Endothelial cell of umbilical vein (primary cell): ENCODE data around the gene TOP3A. TPM values are rescaled to one million over a fixed set of nuclear protein-coding genes. Genes with fewer than 3 reads are reported as not detected.

ENCODE experiments used
- BruUV-seq: library from RNA; stranded (reverse); fragments of 400-500 nt; replicated peaks from 2 replicates; lab custom pipeline; 2021; lab: Mats Ljungman, UMichigan
- CTCF ChIA-PET: fragments of 300-600, 350-600 bp; sonication (Branson Sonifier 250); formaldehyde crosslinking; loops from one replicate; lab custom pipeline; 2021; ENCODE audit warnings: antibody characterized with exemption, inconsistent platforms; lab: Charles Lee
- POLR2A ChIA-PET: fragments of 300-600, 350-600 bp; sonication (Branson Sonifier 250); formaldehyde crosslinking; loops from one replicate; lab custom pipeline; 2021; ENCODE audit warnings: antibody characterized with exemption, inconsistent platforms; lab: Charles Lee
- DNase-seq: peaks from one replicate; pipeline ENCODE4 v3.0.0-alpha.2; 2011; ENCODE audit warnings: low read depth, low spot score
- FAIRE-seq: peaks from 2 replicates; lab custom pipeline; 2011; peaks lifted over from hg19 to GRCh38; lab: Jason Lieb, UNC
- H2AFZ ChIP-seq: 2 replicates; pipeline ENCODE4 v1.6.0; 2012; ENCODE audit warnings: low read depth, low read length, control low read depth, inconsistent platforms
- H3K27ac ChIP-seq: 2 replicates; pipeline ENCODE4 v1.5.1; 2011; ENCODE audit warnings: low read depth, mild to moderate bottlenecking, control low read depth, low read length, moderate library complexity; ENCODE audit not compliant: insufficient read depth
- H3K27me3 ChIP-seq, 2 experiments: 2 replicates each; pipeline versions ENCODE4 v1.6.0 to v1.6.1; 2011; ENCODE audit warnings: low read length in 2 of 2, mixed read lengths in 1 of 2; ENCODE audit not compliant: control insufficient read depth in 2 of 2, insufficient read depth in 2 of 2
- H3K36me3 ChIP-seq, 2 experiments: 2 replicates in 1 of 2; 3 replicates in 1 of 2; pipeline ENCODE4 v1.5.1; 2011; ENCODE audit warnings: low read length in 2 of 2, mild to moderate bottlenecking in 1 of 2, moderate library complexity in 1 of 2; ENCODE audit not compliant: control insufficient read depth in 2 of 2, insufficient read depth in 2 of 2; ENCODE audit errors: extremely low read depth in 1 of 2
- H3K4me1 ChIP-seq: 3 replicates; pipeline ENCODE4 v1.5.1; 2011; ENCODE audit warnings: mild to moderate bottlenecking, low read length; ENCODE audit not compliant: control insufficient read depth, insufficient read depth; ENCODE audit errors: extremely low read depth
- H3K4me2 ChIP-seq: 2 replicates; pipeline ENCODE4 v1.6.1; 2011; ENCODE audit warnings: low read length, control low read depth, mixed read lengths; ENCODE audit not compliant: insufficient read depth
- H3K4me3 ChIP-seq, 3 experiments: fragments of 200-600 bp in 1 of 3; sonication (generic), shearing (Covaris generic) in 1 of 3; replicated peaks in 1 of 3; 2 replicates each; pipeline ENCODE4 v1.5.1; 2011 to 2016; ENCODE audit warnings: control low read depth in 3 of 3, low read length in 3 of 3, mild to moderate bottlenecking in 2 of 3, inconsistent platforms in 1 of 3, low read depth in 1 of 3, moderate library complexity in 1 of 3; ENCODE audit not compliant: insufficient read depth in 1 of 3
- H3K79me2 ChIP-seq: 2 replicates; pipeline ENCODE4 v1.6.0; 2012; ENCODE audit warnings: low read length, inconsistent platforms; ENCODE audit not compliant: control insufficient read depth, insufficient read depth
- H3K9ac ChIP-seq: replicated peaks from 2 replicates; pipeline ENCODE3; 2011; ENCODE audit warnings: low read length, control low read depth; ENCODE audit not compliant: insufficient read depth; ENCODE audit errors: extremely low read depth
- H3K9me1 ChIP-seq: replicated peaks from 3 replicates; pipeline ENCODE4 v1.6.0; 2011; ENCODE audit warnings: mild to moderate bottlenecking, low read length; ENCODE audit not compliant: control insufficient read depth, insufficient read depth; ENCODE audit errors: extremely low read depth
- H3K9me3 ChIP-seq: replicated peaks from 2 replicates; pipeline ENCODE4 v1.5.1; 2012; ENCODE audit warnings: low read length, inconsistent platforms; ENCODE audit not compliant: control insufficient read depth, insufficient read depth
- H4K20me1 ChIP-seq: replicated peaks from 2 replicates; pipeline ENCODE3; 2011; ENCODE audit warnings: mild to moderate bottlenecking, low read length; ENCODE audit not compliant: control insufficient read depth, insufficient read depth; ENCODE audit errors: extremely low read depth
- JUN ChIP-seq: IDR thresholded peaks from 2 replicates; pipeline ENCODE4 v1.6.1; 2011; ENCODE audit warnings: borderline replicate concordance, low read depth; ENCODE audit not compliant: insufficient read length, insufficient read depth
- MYC ChIP-seq: IDR thresholded peaks from one replicate; pipeline ENCODE4 v1.6.1; 2011; ENCODE audit warnings: mild to moderate bottlenecking, low read depth, low read length
- POLR2AphosphoS5 ChIP-seq: IDR thresholded peaks from 2 replicates; pipeline ENCODE4 v1.6.1; 2012; ENCODE audit warnings: low read depth, mild to moderate bottlenecking, control low read depth, low read length, moderate library complexity; ENCODE audit not compliant: insufficient read depth
- dilution Hi-C: fragments of 300-500 bp; cut with MboI; formaldehyde crosslinking; loops from one replicate; pipeline ENCODE4 v1.15.0; 2019; ENCODE audit warnings: low sequenced_read_pairs; ENCODE audit not compliant: extremely low pct_ligation_motif_present
- intact Hi-C: fragments of 100-400 bp; cut with micrococcal nuclease; formaldehyde crosslinking; loops from one replicate; pipeline ENCODE4 v1.10.0; 2022
- polyA plus RNA-seq, 4 experiments: library from polyadenylated mRNA; depleted of rRNA in 3 of 4; stranded (reverse) in 3 of 4; unstranded in 1 of 4; fragments of >200 nt; gene quantifications; 2 replicates each; pipeline versions ENCODE4 v1.2.1 to v1.2.3, GENCODE V29; 2011 to 2012; ENCODE audit warnings: missing spikeins in 1 of 4
- total RNA-seq: library from RNA; stranded (reverse); gene quantifications from 2 replicates; pipeline ENCODE4 v1.2.3, GENCODE V29; 2021
- TF ChIP-seq, protein P1 (sequence below), 2 donors: IDR thresholded peaks; 1 replicate in 1 of 2; 2 replicates in 1 of 2; pipeline ENCODE4 v1.5.1; 2011; ENCODE audit warnings: low read length in 2 of 2, mild to moderate bottlenecking in 2 of 2, moderate library complexity in 2 of 2, control low read depth in 1 of 2, inconsistent platforms in 1 of 2, low read depth in 1 of 2; ENCODE audit not compliant: insufficient read depth in 1 of 2; ENCODE audit errors: extremely low read depth in 1 of 2
- TF ChIP-seq, protein P2 (sequence below): IDR thresholded peaks from 2 replicates; pipeline ENCODE4 v1.6.1; 2011; ENCODE audit not compliant: insufficient read depth, insufficient read length

The TOP3A gene
- total and polyA plus RNA-seq, 2 donors (not counting 3 experiments of a cell fraction or from before 2014, with no cell fraction given) = 20.4 to 53.1 TPM

DNA sequence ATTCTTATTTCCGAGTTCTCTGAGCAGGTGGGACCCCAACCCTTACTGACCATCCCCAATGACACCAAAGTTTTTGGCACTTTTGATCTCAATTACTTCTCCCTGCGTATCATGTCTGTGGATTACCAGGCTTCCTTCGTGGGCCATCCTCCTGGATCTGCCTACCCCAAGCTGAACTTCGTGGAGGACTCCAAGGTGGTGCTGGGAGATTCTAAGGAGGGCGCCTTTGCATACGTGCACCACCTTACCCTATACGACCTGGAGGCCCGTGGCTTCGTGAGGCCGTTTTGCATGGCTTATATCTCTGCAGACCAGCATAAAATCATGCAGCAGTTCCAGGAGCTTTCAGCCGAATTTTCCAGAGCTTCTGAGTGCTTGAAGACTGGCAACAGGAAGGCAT is 1.2 kb upstream of the TOP3A start:
- no peaks in the 10 kb centered on the region for H4K20me1 ChIP-seq
- H3K9me1 ChIP-seq = no peaks in the 10 kb centered on the region
- H3K4me1 ChIP-seq = peaks cover 26% of the 10 kb centered on the region
- peak overlapping the region; percentile 26 to 80 (median 72) for H3K4me3 ChIP-seq
- CTCF ChIA-PET = no interaction called here
- peak overlapping the region; percentile 83 for H3K27ac ChIP-seq
- intact Hi-C loops (loop anchor here (1.0 to 2.0 kb wide), 4 partner anchors 15 to 91 kb away; partner anchors contain the start of genes LLGL1 and MIEF2), dilution Hi-C loops (no loop called here)
- FAIRE-seq (no peak), DNase-seq (no peak)
- POLR2A ChIA-PET = no interaction called here
- H3K4me2 ChIP-seq = peak overlapping the region; percentile 86
- H3K9me3 ChIP-seq = no peaks in the 10 kb centered on the region
- no TSS peak for BruUV-seq
- peak overlapping the region; percentile 95 for H3K9ac ChIP-seq
- H3K79me2 ChIP-seq = peaks cover 79% of the 10 kb centered on the region
- peaks cover 0 to 11% of the 10 kb centered on the region in 2 experiments for H3K36me3 ChIP-seq
- TF ChIP-seq MYC (no peak), JUN (no peak), POLR2AphosphoS5 (no peak)
- no peaks in the 10 kb centered on the region for H3K27me3 ChIP-seq
- H2AFZ ChIP-seq = no peak overlapping the region

DNA sequence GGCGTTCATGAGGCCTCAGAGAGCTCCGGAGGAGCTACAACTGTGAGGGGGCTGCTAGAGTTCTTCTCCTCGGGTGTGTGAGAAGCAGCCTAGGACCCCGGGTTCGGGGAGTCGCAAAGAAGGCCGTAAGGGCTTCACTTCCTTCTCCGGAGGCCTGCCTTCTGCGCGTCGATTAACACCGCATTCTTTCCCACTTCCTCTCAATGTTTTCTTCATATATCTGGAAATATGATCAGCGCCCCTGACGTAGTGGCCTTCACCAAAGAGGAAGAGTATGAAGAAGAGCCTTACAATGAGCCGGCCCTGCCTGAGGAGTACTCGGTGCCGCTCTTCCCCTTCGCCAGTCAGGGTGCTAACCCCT is 748 bp upstream of the TOP3A start:
- Histone ChIP-seq H3K9me3 (no peaks in the 10 kb centered on the region), H3K4me3 (peak overlapping the region; percentile 26 to 80 (median 72)), H2AFZ (peak overlapping the region; percentile 50), H3K9ac (peak overlapping the region; percentile 95), H3K9me1 (no peaks in the 10 kb centered on the region), H3K4me1 (peaks cover 26% of the 10 kb centered on the region), H3K27ac (peak overlapping the region; percentile 83), H3K27me3 (no peaks in the 10 kb centered on the region), H3K4me2 (peak overlapping the region; percentile 86), H4K20me1 (no peaks in the 10 kb centered on the region), H3K79me2 (peaks cover 79% of the 10 kb centered on the region), H3K36me3 (peaks cover 0 to 9% of the 10 kb centered on the region in 2 experiments)
- intact Hi-C loops (loop anchor here (1.0 to 2.0 kb wide), 4 partner anchors 14 to 91 kb away; partner anchors contain the start of genes LLGL1 and MIEF2), dilution Hi-C loops (no loop called here)
- ChIA-PET CTCF (no interaction called here), POLR2A (no interaction called here)
- TF ChIP-seq, protein P1, sequence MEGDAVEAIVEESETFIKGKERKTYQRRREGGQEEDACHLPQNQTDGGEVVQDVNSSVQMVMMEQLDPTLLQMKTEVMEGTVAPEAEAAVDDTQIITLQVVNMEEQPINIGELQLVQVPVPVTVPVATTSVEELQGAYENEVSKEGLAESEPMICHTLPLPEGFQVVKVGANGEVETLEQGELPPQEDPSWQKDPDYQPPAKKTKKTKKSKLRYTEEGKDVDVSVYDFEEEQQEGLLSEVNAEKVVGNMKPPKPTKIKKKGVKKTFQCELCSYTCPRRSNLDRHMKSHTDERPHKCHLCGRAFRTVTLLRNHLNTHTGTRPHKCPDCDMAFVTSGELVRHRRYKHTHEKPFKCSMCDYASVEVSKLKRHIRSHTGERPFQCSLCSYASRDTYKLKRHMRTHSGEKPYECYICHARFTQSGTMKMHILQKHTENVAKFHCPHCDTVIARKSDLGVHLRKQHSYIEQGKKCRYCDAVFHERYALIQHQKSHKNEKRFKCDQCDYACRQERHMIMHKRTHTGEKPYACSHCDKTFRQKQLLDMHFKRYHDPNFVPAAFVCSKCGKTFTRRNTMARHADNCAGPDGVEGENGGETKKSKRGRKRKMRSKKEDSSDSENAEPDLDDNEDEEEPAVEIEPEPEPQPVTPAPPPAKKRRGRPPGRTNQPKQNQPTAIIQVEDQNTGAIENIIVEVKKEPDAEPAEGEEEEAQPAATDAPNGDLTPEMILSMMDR (IDR thresholded peaks at IDR 0.05; ENCODE audit: extremely low read depth in 1 of 2, insufficient read depth in 1 of 2, low read depth in 1 of 2, low read length in 2 of 2) = no peak
- TF ChIP-seq, protein P2, sequence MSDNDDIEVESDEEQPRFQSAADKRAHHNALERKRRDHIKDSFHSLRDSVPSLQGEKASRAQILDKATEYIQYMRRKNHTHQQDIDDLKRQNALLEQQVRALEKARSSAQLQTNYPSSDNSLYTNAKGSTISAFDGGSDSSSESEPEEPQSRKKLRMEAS = no peak
- TF ChIP-seq POLR2AphosphoS5 (no peak), MYC (no peak)
- no peak for DNase-seq
- TSS peak; percentile 55 for BruUV-seq
- peak; percentile 18 for FAIRE-seq
